Keratinocyte (primary cell): ENCODE results near the gene CISD3. TPM values are rescaled to one million over a fixed set of nuclear protein-coding genes. Genes with fewer than 3 reads are reported as not detected.

Experiments used
- DNase-seq: peaks from one replicate; pipeline ENCODE4 v3.0.0-alpha.2; 2011; ENCODE audit warnings: low read depth, missing footprints, low spot score
- FAIRE-seq: peaks from 2 replicates; lab custom pipeline; 2011; peaks lifted over from hg19 to GRCh38; lab: Jason Lieb, UNC
- H2AFZ ChIP-seq: 2 replicates; pipeline ENCODE4 v1.6.0; 2012; ENCODE audit warnings: low read length, control low read depth, inconsistent platforms; ENCODE audit not compliant: control insufficient read depth
- H3K27ac ChIP-seq: 2 replicates; pipeline ENCODE4 v1.5.1; 2011; ENCODE audit warnings: low read length; ENCODE audit not compliant: control insufficient read depth, insufficient read depth
- H3K27me3 ChIP-seq: 3 replicates; pipeline ENCODE4 v1.6.0; 2011; ENCODE audit warnings: low read length; ENCODE audit not compliant: control insufficient read depth, insufficient read depth; ENCODE audit errors: extremely low read depth
- H3K36me3 ChIP-seq, 2 experiments: 2 replicates in 1 of 2; 3 replicates in 1 of 2; pipeline ENCODE4 v1.5.1; 2011; ENCODE audit warnings: low read length in 2 of 2, mild to moderate bottlenecking in 1 of 2; ENCODE audit not compliant: control insufficient read depth in 2 of 2, insufficient read depth in 2 of 2; ENCODE audit errors: extremely low read depth in 1 of 2
- H3K4me1 ChIP-seq: 3 replicates; pipeline ENCODE4 v1.5.1; 2011; ENCODE audit warnings: low read length; ENCODE audit not compliant: control insufficient read depth, insufficient read depth; ENCODE audit errors: extremely low read depth
- H3K4me2 ChIP-seq: 3 replicates; pipeline ENCODE4 v1.6.0; 2011; ENCODE audit warnings: low read depth, low read length; ENCODE audit not compliant: control insufficient read depth, insufficient read depth; ENCODE audit errors: extremely low read depth
- H3K4me3 ChIP-seq, 3 experiments: fragments of 200-600 bp in 1 of 3; sonication (generic) in 1 of 3; 2 replicates in 2 of 3; 3 replicates in 1 of 3; pipeline ENCODE4 v1.5.1; 2011 to 2016; ENCODE audit warnings: low read length in 3 of 3, mild to moderate bottlenecking in 3 of 3, control low read depth in 2 of 3, inconsistent platforms in 1 of 3, low read depth in 1 of 3, mixed read lengths in 1 of 3, mixed run types in 1 of 3, moderate library complexity in 1 of 3; ENCODE audit not compliant: control insufficient read depth in 2 of 3, insufficient read depth in 2 of 3; ENCODE audit errors: extremely low read depth in 1 of 3
- H3K79me2 ChIP-seq: 2 replicates; pipeline ENCODE4 v1.6.0; 2012; ENCODE audit warnings: low read length; ENCODE audit not compliant: control insufficient read depth, insufficient read depth
- H3K9ac ChIP-seq: 3 replicates; pipeline ENCODE4 v1.6.0; 2011; ENCODE audit warnings: low read length; ENCODE audit not compliant: control insufficient read depth, insufficient read depth; ENCODE audit errors: extremely low read depth
- H3K9me1 ChIP-seq: 3 replicates; pipeline ENCODE4 v1.6.0; 2011; ENCODE audit warnings: low read length; ENCODE audit not compliant: control insufficient read depth, insufficient read depth; ENCODE audit errors: extremely low read depth
- H3K9me3 ChIP-seq: 2 replicates; pipeline ENCODE4 v1.5.1; 2012; ENCODE audit warnings: low read depth, low read length; ENCODE audit not compliant: control insufficient read depth
- H4K20me1 ChIP-seq: 3 replicates; pipeline ENCODE4 v1.6.0; 2011; ENCODE audit warnings: low read length; ENCODE audit not compliant: control insufficient read depth, insufficient read depth; ENCODE audit errors: extremely low read depth
- CTCF ChIP-seq, 3 experiments: IDR thresholded peaks in 1 of 3; conservative IDR thresholded peaks in 1 of 3; optimal IDR thresholded peaks in 1 of 3; 2 replicates in 2 of 3; 3 replicates in 1 of 3; pipeline versions ENCODE3 to v1.5.1; 2011; ENCODE audit warnings: low read length in 3 of 3, mild to moderate bottlenecking in 3 of 3, moderate library complexity in 2 of 3, control low read depth in 1 of 3, inconsistent platforms in 1 of 3; ENCODE audit not compliant: insufficient read depth in 2 of 3; ENCODE audit errors: extremely low read depth in 1 of 3
- EZH2 ChIP-seq: IDR thresholded peaks from one replicate; pipeline ENCODE4 v1.6.1; 2012; ENCODE audit warnings: inconsistent platforms, mild to moderate bottlenecking, low read length, moderate library complexity
- dilution Hi-C: fragments of 300-500 bp; cut with MboI; formaldehyde crosslinking; loops from one replicate; pipeline ENCODE4 v1.7.0; 2020; ENCODE audit warnings: low sequenced_read_pairs; ENCODE audit not compliant: extremely low pct_ligation_motif_present
- polyA plus RNA-seq, 5 experiments: library from polyadenylated mRNA; depleted of rRNA in 3 of 5; stranded (reverse) in 3 of 5; stranded (forward) in 1 of 5; unstranded in 1 of 5; fragments of >200 nt; gene quantifications; 1 replicate in 1 of 5; 2 replicates in 3 of 5; 3 replicates in 1 of 5; pipeline versions ENCODE4 v1.2.1 to v1.2.3, GENCODE V29; 2011 to 2012; ENCODE audit warnings: missing spikeins in 2 of 5, low read depth in 1 of 5, low replicate concordance in 1 of 5

CISD3 gene
- polyA plus RNA-seq, 1 donor (not counting 4 experiments of a cell fraction or from before 2014, with no cell fraction given) = 17.1 TPM

- dilution Hi-C loops = no loop called here
- H3K79me2 ChIP-seq = peaks cover 47% of the 10 kb centered on the region
Measured at GRCh38 chr17:38748892-38749222, 18.7 kb downstream of the CISD3 start.

GRCh38 chr17:38749223-38750043, 19.3 kb downstream of the CISD3 start:
- peaks cover 7% of the 10 kb centered on the region for H3K9me1 ChIP-seq
- H3K36me3 ChIP-seq = peaks cover under 1 to 3% of the 10 kb centered on the region in 2 experiments
- H3K4me2 ChIP-seq = peak overlapping the region; percentile 87
- H3K27me3 ChIP-seq = no peaks in the 10 kb centered on the region
- TF ChIP-seq EZH2 = no peak
- TF ChIP-seq CTCF (optimal IDR thresholded peaks at IDR 0.05 in 1 of 3, IDR thresholded peaks at IDR 0.05 in 1 of 3, conservative IDR thresholded peaks at IDR 0.05 in 1 of 3; ENCODE audit: extremely low read depth in 1 of 3, insufficient read depth in 2 of 3, low read length in 3 of 3) = no peak
- H3K4me3 ChIP-seq = peak overlapping the region; percentile 73 to 95 (median 82)
- H3K9ac ChIP-seq = peak overlapping the region; percentile 60
- dilution Hi-C loops = no loop called here
- peaks cover 2% of the 10 kb centered on the region for H4K20me1 ChIP-seq
- H3K9me3 ChIP-seq = no peaks in the 10 kb centered on the region
- FAIRE-seq (no peak), DNase-seq (no peak)
- peaks cover 47% of the 10 kb centered on the region for H3K79me2 ChIP-seq
- H3K4me1 ChIP-seq = peaks cover 27% of the 10 kb centered on the region
- H3K27ac ChIP-seq = peak overlapping the region; percentile 20
- H2AFZ ChIP-seq = peak overlapping the region; percentile 64

More at GRCh38 chr17:38748892-38749222, 18.7 kb downstream of the CISD3 start:
- peaks cover 7% of the 10 kb centered on the region for H3K9me1 ChIP-seq
- no peak for DNase-seq
- H2AFZ ChIP-seq = peak overlapping the region; percentile 64
- H4K20me1 ChIP-seq = peaks cover 2% of the 10 kb centered on the region
- peak overlapping the region; percentile 60 for H3K9ac ChIP-seq
- H3K9me3 ChIP-seq = no peaks in the 10 kb centered on the region
- no peak for TF ChIP-seq CTCF (optimal IDR thresholded peaks at IDR 0.05 in 1 of 3, IDR thresholded peaks at IDR 0.05 in 1 of 3, conservative IDR thresholded peaks at IDR 0.05 in 1 of 3; ENCODE audit: extremely low read depth in 1 of 3, insufficient read depth in 2 of 3, low read length in 3 of 3)
- peaks cover 27% of the 10 kb centered on the region for H3K4me1 ChIP-seq
- H3K27me3 ChIP-seq = no peaks in the 10 kb centered on the region
- no peaks in the 10 kb centered on the region for H3K36me3 ChIP-seq
- peak overlapping the region; percentile 14 for H3K27ac ChIP-seq
- no peak for FAIRE-seq
- peak overlapping the region; percentile 73 to 95 (median 82) for H3K4me3 ChIP-seq
- peak overlapping the region; percentile 87 for H3K4me2 ChIP-seq
